GM18526 (cell line): ENCODE measurements around the gene RASL10A.

Experiments
- POLR2A ChIP-seq: IDR thresholded peaks from 3 replicates; pipeline ENCODE4 v1.6.1; 2011; ENCODE audit not compliant: insufficient read length; ENCODE audit errors: extremely low read depth

The RASL10A gene

GRCh38 chr22:29328566-29329500, 13.3 kb upstream of the RASL10A start:
- no peak for TF ChIP-seq POLR2A

GRCh38 chr22:29328055-29328454, 12.6 kb upstream of the RASL10A start:
- TF ChIP-seq POLR2A: no peak

- no peak for TF ChIP-seq POLR2A
These were observed 11.7 kb upstream of the RASL10A start for GRCh38 chr22:29327089-29327764.

- TF ChIP-seq POLR2A: peak; percentile 17
These were observed 11.0 kb upstream of the RASL10A start for GRCh38 chr22:29326481-29326880.

- no peak for TF ChIP-seq POLR2A
These were observed 10.4 kb upstream of the RASL10A start for GRCh38 chr22:29325785-29326315.

GRCh38 chr22:29325356-29325755, 9.9 kb upstream of the RASL10A start:
- TF ChIP-seq POLR2A: no peak

- TF ChIP-seq POLR2A: no peak
These were observed 8.1 kb upstream of the RASL10A start for GRCh38 chr22:29323641-29324040.

- TF ChIP-seq POLR2A: no peak
These were observed 5.0 kb upstream of the RASL10A start for GRCh38 chr22:29320546-29320945.

- no peak for TF ChIP-seq POLR2A
These were observed 3.6 kb upstream of the RASL10A start for GRCh38 chr22:29319072-29319471.

- TF ChIP-seq POLR2A: no peak
These were observed 2.4 kb upstream of the RASL10A start for GRCh38 chr22:29317827-29318454.

GRCh38 chr22:29316141-29316828, 788 bp upstream of the RASL10A start:
- no peak for TF ChIP-seq POLR2A

GRCh38 chr22:29314537-29315285, 786 bp downstream of the RASL10A start:
- no peak for TF ChIP-seq POLR2A

- TF ChIP-seq POLR2A: no peak
These were observed 1.7 kb downstream of the RASL10A start for GRCh38 chr22:29313576-29314466.

GRCh38 chr22:29313126-29313575, 2.3 kb downstream of the RASL10A start:
- TF ChIP-seq POLR2A: no peak
